ENCODE data around the gene WDR81. TPM values are rescaled to one million over a fixed set of nuclear protein-coding genes. Genes with fewer than 3 reads are reported as not detected.
"Not testable (repeated sequence)": the region's sequence is repeated elsewhere in the genome, so short reads cannot be mapped to it uniquely, and the experiment has no call there.

The WDR81 gene
- polyA plus RNA-seq, 1 donor (not counting 4 experiments of a cell fraction or from before 2014, with no cell fraction given), result 4.2 TPM

- Histone ChIP-seq H3K27me3 (ENCODE audit: control insufficient read depth, extremely low read depth, insufficient read depth, low read length) (no peaks in the 10 kb centered on the region), H3K27ac (ENCODE audit: control insufficient read depth, insufficient read depth, low read length) (no peak overlapping the region), H3K4me2 (ENCODE audit: control insufficient read depth, extremely low read depth, insufficient read depth, low read depth, low read length) (no peak overlapping the region), H2AFZ (ENCODE audit: control insufficient read depth, low read length) (no peak overlapping the region), H3K9ac (ENCODE audit: control insufficient read depth, extremely low read depth, insufficient read depth, low read length) (no peak overlapping the region), H3K4me1 (ENCODE audit: control insufficient read depth, extremely low read depth, insufficient read depth, low read length) (no peaks in the 10 kb centered on the region), H3K36me3 (ENCODE audit: control insufficient read depth in 2 of 2, extremely low read depth in 1 of 2, insufficient read depth in 2 of 2, low read length in 2 of 2) (no peaks in the 10 kb centered on the region), H3K9me1 (ENCODE audit: control insufficient read depth, extremely low read depth, insufficient read depth, low read length) (no peaks in the 10 kb centered on the region), H4K20me1 (ENCODE audit: control insufficient read depth, extremely low read depth, insufficient read depth, low read length) (no peaks in the 10 kb centered on the region), H3K79me2 (ENCODE audit: control insufficient read depth, insufficient read depth, low read length) (no peaks in the 10 kb centered on the region), H3K9me3 (ENCODE audit: control insufficient read depth, low read depth, low read length) (no peaks in the 10 kb centered on the region), H3K4me3 (ENCODE audit: control insufficient read depth in 2 of 3, extremely low read depth in 1 of 3, insufficient read depth in 2 of 3, low read depth in 1 of 3, low read length in 3 of 3) (no peak overlapping the region)
- TF ChIP-seq CTCF (optimal IDR thresholded peaks at IDR 0.05 in 1 of 3, IDR thresholded peaks at IDR 0.05 in 1 of 3, conservative IDR thresholded peaks at IDR 0.05 in 1 of 3; ENCODE audit: extremely low read depth in 1 of 3, insufficient read depth in 2 of 3, low read length in 3 of 3) (no peak), EZH2 (IDR thresholded peaks at IDR 0.05; ENCODE audit: low read length) (no peak)
- dilution Hi-C loops (cut with MboI; ENCODE audit: extremely low pct_ligation_motif_present, low sequenced_read_pairs), result no loop called here
- FAIRE-seq (no peak), DNase-seq (ENCODE audit: low read depth, low spot score) (no peak)
These were observed 26.8 kb upstream of the WDR81 start for GRCh38 chr17:1697681-1698080.

- H3K4me3 ChIP-seq (ENCODE audit: control insufficient read depth in 2 of 3, extremely low read depth in 1 of 3, insufficient read depth in 2 of 3, low read depth in 1 of 3, low read length in 3 of 3); H3K79me2 ChIP-seq (ENCODE audit: control insufficient read depth, insufficient read depth, low read length); H2AFZ ChIP-seq (ENCODE audit: control insufficient read depth, low read length); H3K27me3 ChIP-seq (ENCODE audit: control insufficient read depth, extremely low read depth, insufficient read depth, low read length); H3K4me2 ChIP-seq (ENCODE audit: control insufficient read depth, extremely low read depth, insufficient read depth, low read depth, low read length); H3K9me3 ChIP-seq (ENCODE audit: control insufficient read depth, low read depth, low read length); FAIRE-seq; dilution Hi-C loops (cut with MboI; ENCODE audit: extremely low pct_ligation_motif_present, low sequenced_read_pairs); H3K9me1 ChIP-seq (ENCODE audit: control insufficient read depth, extremely low read depth, insufficient read depth, low read length); H3K9ac ChIP-seq (ENCODE audit: control insufficient read depth, extremely low read depth, insufficient read depth, low read length); H3K4me1 ChIP-seq (ENCODE audit: control insufficient read depth, extremely low read depth, insufficient read depth, low read length); H3K36me3 ChIP-seq (ENCODE audit: control insufficient read depth in 2 of 2, extremely low read depth in 1 of 2, insufficient read depth in 2 of 2, low read length in 2 of 2); H4K20me1 ChIP-seq (ENCODE audit: control insufficient read depth, extremely low read depth, insufficient read depth, low read length); H3K27ac ChIP-seq (ENCODE audit: control insufficient read depth, insufficient read depth, low read length); DNase-seq (ENCODE audit: low read depth, low spot score): not testable (repeated sequence)
These were observed 24.6 kb upstream of the WDR81 start for GRCh38 chr17:1699891-1700290.

GRCh38 chr17:1703063-1703462, 21.4 kb upstream of the WDR81 start:
- Histone ChIP-seq H3K4me1 (ENCODE audit: control insufficient read depth, extremely low read depth, insufficient read depth, low read length) (no peaks in the 10 kb centered on the region), H3K27ac (ENCODE audit: control insufficient read depth, insufficient read depth, low read length) (no peak overlapping the region), H3K9me3 (ENCODE audit: control insufficient read depth, low read depth, low read length) (no peaks in the 10 kb centered on the region), H3K9me1 (ENCODE audit: control insufficient read depth, extremely low read depth, insufficient read depth, low read length) (no peaks in the 10 kb centered on the region), H3K9ac (ENCODE audit: control insufficient read depth, extremely low read depth, insufficient read depth, low read length) (no peak overlapping the region), H4K20me1 (ENCODE audit: control insufficient read depth, extremely low read depth, insufficient read depth, low read length) (no peaks in the 10 kb centered on the region), H3K4me2 (ENCODE audit: control insufficient read depth, extremely low read depth, insufficient read depth, low read depth, low read length) (no peak overlapping the region), H2AFZ (ENCODE audit: control insufficient read depth, low read length) (no peak overlapping the region), H3K79me2 (ENCODE audit: control insufficient read depth, insufficient read depth, low read length) (no peaks in the 10 kb centered on the region), H3K4me3 (ENCODE audit: control insufficient read depth in 2 of 3, extremely low read depth in 1 of 3, insufficient read depth in 2 of 3, low read depth in 1 of 3, low read length in 3 of 3) (no peak overlapping the region), H3K27me3 (ENCODE audit: control insufficient read depth, extremely low read depth, insufficient read depth, low read length) (no peaks in the 10 kb centered on the region), H3K36me3 (ENCODE audit: control insufficient read depth in 2 of 2, extremely low read depth in 1 of 2, insufficient read depth in 2 of 2, low read length in 2 of 2) (peaks cover 0 to 1% of the 10 kb centered on the region in 2 experiments)
- dilution Hi-C loops (cut with MboI; ENCODE audit: extremely low pct_ligation_motif_present, low sequenced_read_pairs), result no loop called here
- no peak for TF ChIP-seq EZH2 (IDR thresholded peaks at IDR 0.05; ENCODE audit: low read length)
- no peak for TF ChIP-seq CTCF (optimal IDR thresholded peaks at IDR 0.05 in 1 of 3, IDR thresholded peaks at IDR 0.05 in 1 of 3, conservative IDR thresholded peaks at IDR 0.05 in 1 of 3; ENCODE audit: extremely low read depth in 1 of 3, insufficient read depth in 2 of 3, low read length in 3 of 3)
- FAIRE-seq, result no peak
- no peak for DNase-seq (ENCODE audit: low read depth, low spot score)
